GM18517 (cell line): ENCODE measurements around the gene FAM228B.
A peak's percentile ranks its signal among the peaks of the same experiment; 100 is the strongest.
"Not testable (repeated sequence)": the region's sequence is repeated elsewhere in the genome, so short reads cannot be mapped to it uniquely, and the experiment has no call there.

Source experiments
- ATAC-seq: cut with Tn5 transposase; IDR thresholded peaks from one replicate; pipeline ENCODE4 v1.9.1; 2021; ENCODE audit warnings: mild to moderate bottlenecking, moderate library complexity; ENCODE audit not compliant: unreplicated experiment

The FAM228B gene

GRCh38 chr2:24101992-24102391 lies 21.3 kb upstream of the FAM228B start:
- ATAC-seq: no peak

GRCh38 chr2:24102677-24103076 lies 20.6 kb upstream of the FAM228B start:
- no peak for ATAC-seq

GRCh38 chr2:24104110-24104650 lies 19.1 kb upstream of the FAM228B start:
- ATAC-seq: no peak

DNA sequence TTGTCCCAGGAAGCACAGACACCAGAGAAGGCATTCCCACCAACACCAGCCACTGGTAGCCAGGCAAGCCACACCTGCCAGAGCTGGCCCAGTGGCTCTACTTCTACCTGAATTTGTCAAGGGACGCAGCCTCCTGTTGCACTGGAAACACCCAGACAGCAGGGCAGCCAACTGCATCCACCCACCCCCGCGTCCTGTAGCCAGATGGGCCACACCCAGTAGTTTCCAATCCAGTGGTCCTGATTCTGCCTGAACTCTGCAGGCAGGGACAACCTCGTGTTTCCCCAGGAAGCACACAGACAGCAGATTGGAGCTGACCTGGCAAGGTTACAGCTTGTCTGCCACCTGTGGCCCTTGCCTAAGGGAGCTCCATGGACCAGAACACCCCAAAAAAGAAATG lies 18.4 kb upstream of the FAM228B start:
- ATAC-seq: no peak

DNA sequence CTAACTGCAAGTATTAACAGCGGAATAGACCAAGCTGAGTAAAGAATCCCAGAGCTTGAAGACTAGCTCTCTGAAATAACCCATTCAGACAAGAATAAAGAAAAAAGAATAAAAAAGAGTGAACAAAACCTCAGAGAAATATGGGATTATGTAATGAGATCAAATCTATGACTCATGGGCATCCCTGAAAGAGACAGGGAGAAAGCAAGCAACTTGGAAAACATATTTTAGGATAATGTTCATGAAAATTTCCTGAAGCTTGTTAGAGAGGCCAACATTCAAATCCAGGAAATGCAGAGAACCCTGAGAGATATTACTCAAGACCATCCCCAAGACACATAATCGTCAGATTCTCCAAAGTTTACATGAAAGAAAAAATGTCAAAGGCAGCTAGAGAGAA lies 17.5 kb upstream of the FAM228B start:
- ATAC-seq: no peak

- no peak for ATAC-seq
Measured at GRCh38 chr2:24106786-24107185, 16.5 kb upstream of the FAM228B start.

- ATAC-seq: no peak
Measured at GRCh38 chr2:24107336-24107735, 15.9 kb upstream of the FAM228B start.

DNA sequence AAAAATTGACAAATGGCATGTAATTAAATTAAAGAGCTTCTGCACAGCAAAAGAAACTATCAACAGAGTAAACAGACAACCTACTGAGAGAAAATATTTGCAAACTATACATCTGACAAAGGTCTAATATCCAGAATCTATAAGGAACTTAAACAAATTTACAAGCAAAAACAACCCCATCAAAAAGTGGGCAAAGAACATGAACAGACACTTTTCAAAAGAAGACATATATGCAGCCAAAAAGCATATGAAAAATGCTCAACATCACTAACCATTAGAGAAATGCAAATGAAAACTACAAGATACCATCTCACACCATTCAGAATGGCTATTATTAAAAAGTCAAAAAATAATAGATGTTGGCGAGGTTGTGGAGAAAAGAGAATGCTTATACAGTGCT lies 13.8 kb upstream of the FAM228B start:
- not testable (repeated sequence) for ATAC-seq

DNA sequence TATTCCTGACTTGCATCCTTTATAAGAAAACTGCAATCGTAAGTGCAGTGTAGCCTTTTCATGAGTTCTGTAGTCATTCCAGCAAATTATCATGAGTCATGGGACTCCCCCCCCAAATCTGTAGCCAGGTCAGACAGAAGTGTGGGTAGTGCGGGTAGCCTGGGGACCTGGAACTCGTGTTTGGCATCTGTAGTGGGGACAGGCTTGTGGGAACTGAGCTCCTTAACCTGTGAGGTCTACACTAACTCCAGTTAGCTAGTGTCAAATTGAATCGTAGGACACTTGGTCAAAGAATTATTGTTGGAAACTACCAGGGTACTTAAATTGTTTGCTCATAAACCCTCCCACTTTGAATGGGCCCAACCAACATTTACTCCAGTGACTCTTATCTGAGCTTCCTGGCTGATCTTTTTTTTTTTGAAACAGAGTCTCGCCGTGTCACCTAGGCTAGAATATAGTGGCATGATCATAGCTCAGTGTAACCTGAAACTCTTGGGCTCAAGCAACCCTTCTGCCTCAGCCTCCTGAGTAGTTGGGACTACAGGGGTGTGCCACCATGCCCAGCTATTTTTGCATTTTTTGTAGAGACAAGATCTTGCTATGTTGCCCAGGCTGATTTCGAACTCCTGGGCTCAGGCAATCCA lies 12.5 kb upstream of the FAM228B start:
- no peak for ATAC-seq

DNA sequence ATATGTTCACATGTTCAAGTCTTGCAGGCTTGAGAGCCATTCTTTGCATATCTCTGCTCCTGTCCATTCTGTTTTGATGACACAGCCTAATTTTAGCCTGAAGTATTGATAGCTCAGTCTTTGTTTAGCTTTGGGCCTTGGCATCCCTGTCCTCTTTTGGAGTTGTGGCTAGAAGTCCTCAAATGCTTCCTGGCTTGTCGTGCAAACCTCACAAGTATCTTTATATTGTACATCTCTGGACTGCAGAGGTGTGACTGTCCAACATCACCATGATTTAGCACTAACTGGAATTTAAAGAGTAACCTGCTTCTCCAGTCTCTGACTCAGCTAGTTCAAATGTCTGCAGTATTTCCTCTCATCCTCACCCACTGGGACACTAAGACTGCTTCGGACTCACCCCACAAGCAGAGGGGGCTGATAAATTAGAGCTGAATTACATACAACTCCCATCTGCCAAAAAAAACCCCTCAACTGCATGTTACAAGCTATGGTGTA lies 11.8 kb upstream of the FAM228B start:
- no peak for ATAC-seq

GRCh38 chr2:24115057-24115456 lies 8.2 kb upstream of the FAM228B start:
- no peak for ATAC-seq

DNA sequence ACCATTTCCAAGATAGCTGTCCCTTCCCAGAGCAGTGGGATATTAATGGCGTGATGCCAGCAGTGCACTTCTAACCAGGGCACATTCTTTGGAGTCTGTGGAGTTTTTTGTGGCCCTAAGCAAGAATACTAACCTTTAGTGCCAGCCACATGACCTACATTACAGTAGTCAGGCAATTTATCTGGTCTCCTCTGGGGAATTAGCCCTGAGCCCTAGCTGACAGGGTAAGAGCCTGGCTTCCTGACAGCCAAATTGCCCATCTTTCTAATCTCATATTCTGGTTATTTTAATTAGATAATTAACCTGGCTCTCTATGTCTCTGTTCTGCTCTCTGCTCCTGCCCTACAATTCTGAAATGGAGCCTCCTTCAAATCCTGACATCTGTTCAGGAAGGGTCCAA lies 5.4 kb upstream of the FAM228B start:
- no peak for ATAC-seq

- ATAC-seq: no peak
Measured at GRCh38 chr2:24121066-24121465, 2.2 kb upstream of the FAM228B start.

- ATAC-seq: no peak
Measured at GRCh38 chr2:24121469-24121868, 1.8 kb upstream of the FAM228B start.

- no peak for ATAC-seq
Measured at GRCh38 chr2:24122366-24123194, 689 bp upstream of the FAM228B start.

DNA sequence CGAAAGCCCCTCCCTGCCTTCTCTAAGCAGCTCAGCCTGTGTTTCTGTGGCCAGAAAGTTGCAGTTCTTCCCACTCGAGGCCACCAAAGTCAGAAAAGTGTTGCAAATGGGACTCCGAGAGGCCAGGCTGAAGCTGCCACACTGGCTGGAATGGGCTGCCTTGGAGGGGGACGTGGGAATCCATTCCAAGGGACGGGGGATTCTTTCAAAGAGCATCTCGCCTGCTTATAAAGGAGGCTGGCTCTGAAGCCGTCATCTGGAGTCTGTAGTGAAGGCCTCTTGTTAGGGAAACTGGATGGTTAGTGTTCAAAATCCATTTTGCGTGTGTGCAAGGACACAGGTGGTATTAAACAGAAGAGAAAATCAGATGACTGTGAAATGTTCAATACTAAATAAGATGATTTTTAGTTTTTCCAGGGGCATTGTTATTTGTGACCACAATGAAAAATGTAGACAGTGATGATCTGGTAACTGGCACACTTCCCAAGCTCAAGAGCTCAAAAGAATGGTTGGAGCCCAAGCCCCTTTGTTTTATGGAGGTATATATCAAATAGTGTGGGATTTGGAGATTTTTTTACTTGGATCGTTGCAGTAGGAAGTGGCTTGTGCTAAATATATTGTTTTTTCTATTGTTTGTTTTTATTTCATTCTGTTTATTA lies 782 bp downstream of the FAM228B start:
- ATAC-seq: peak; percentile 2

DNA sequence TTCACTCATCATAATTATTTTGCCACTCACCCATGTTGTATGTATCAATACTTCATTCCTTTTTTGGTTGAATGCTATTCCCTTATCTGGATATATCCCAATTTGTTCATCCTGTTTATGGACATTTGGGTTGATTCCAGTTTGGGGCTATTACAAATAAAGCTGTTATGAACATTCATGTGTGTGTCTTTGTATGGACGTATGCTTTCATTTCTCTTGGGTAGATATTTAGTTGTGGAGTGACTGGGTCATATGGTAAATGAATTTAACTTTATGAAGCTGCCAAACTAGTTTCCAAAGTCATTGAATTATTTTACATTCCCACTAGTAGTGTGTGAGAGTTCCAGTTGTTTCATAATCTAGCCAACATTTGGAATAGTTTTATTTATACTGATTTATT lies 2.7 kb downstream of the FAM228B start:
- ATAC-seq: no peak

- ATAC-seq: no peak
Measured at GRCh38 chr2:24132543-24132942, 9.3 kb downstream of the FAM228B start.

GRCh38 chr2:24140305-24140704 lies 17.0 kb downstream of the FAM228B start:
- not testable (repeated sequence) for ATAC-seq

- ATAC-seq: no peak
Measured at GRCh38 chr2:24147364-24147763, 24.1 kb downstream of the FAM228B start.

DNA sequence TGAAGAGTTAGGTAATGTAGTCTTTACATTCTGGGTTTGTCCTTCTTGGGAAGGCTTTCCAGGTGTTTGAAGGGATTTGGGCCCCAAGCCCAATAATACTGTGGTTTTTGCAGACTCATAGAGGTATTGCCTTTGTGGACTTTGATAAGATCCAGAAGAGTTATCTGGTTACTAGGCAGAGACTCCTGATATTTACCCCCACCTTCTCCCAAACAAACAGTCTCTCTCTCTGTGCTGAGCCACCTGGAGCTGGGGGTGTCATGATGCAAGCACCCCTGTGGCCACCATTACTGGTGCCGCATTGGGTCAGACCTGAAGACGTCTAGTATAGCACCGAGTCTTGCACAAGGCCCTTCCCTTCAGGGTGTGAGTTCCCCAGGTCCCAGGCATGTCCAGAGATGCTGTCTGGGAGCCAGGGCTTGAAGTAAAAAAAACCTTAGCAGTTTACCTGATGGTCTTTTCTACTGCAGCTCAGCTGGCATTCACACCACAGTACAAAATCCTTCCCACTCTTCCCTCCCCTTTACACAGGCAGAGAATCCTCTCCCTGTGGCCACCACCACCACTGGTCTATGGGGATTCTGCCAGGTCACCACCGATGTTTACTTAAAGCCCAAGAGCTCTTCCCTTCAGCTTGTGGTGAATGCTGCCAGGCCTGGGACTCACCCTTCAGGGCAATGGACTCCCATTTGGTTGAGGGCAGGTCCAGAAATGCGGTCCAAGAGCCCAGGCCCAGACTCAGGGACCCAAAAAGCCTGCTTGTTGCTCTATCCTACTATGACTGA lies 29.3 kb downstream of the FAM228B start:
- no peak for ATAC-seq
